ENCODE data around the gene CDH4. TPM values are rescaled to one million over a fixed set of nuclear protein-coding genes. Genes with fewer than 3 reads are reported as not detected.

Gene CDH4
- total and polyA plus RNA-seq, 2 of the 4 experiments (the other 2 are of a cell fraction), result 1.6 to 3.5 TPM

GRCh38 chr20:61493798-61494305 is 241.8 kb downstream of the CDH4 start:
- no peak overlapping the region for H4K8ac ChIP-seq (ENCODE audit: low read depth in 2 of 2, low read length in 2 of 2)
- ATAC-seq (ENCODE audit: low read depth) (no peak), DNase-seq (no peak)
- WGBS, 2 experiments (ENCODE audit: extremely low coverage in 2 of 2, insufficient read length in 1 of 2), result 85% methylated on average over 4 of the region's 10 CpGs; no CpG with 5 or more reads in 1 of the 2 experiments
- H3K14ac ChIP-seq (replicated peaks; ENCODE audit: low read depth, low read length), result no peak overlapping the region
- no peak for TF ChIP-seq SMC3 (IDR thresholded peaks at IDR 0.05; ENCODE audit: low read depth, low read length)
- no peak for TF ChIP-seq FOS (IDR thresholded peaks at IDR 0.05; ENCODE audit: low read depth, low read length)
- TF ChIP-seq BHLHE40 (IDR thresholded peaks at IDR 0.05; ENCODE audit: low read depth, low read length), result no peak
- TF ChIP-seq CTCF (conservative IDR thresholded peaks at IDR 0.05; ENCODE audit: low read depth, low read length), result no peak
- TF ChIP-seq NFE2L2 (IDR thresholded peaks at IDR 0.05; ENCODE audit: low read depth, low read length), result no peak
- TF ChIP-seq MAZ (IDR thresholded peaks at IDR 0.05; ENCODE audit: borderline replicate concordance, low read depth, low read length), result no peak
- no peak for TF ChIP-seq RAD21 (IDR thresholded peaks at IDR 0.05; ENCODE audit: low read length)
- no peak for TF ChIP-seq ELK1 (IDR thresholded peaks at IDR 0.05; ENCODE audit: borderline replicate concordance, low read depth, low read length)
- no peak for TF ChIP-seq CHD1 (IDR thresholded peaks at IDR 0.05; ENCODE audit: low read depth, low read length)
- TF ChIP-seq MXI1 (IDR thresholded peaks at IDR 0.05; ENCODE audit: borderline replicate concordance, low read depth, low read length), result no peak
- no peak for TF ChIP-seq MAFK (IDR thresholded peaks at IDR 0.05; ENCODE audit: low read depth, low read length)
- TF ChIP-seq RCOR1 (IDR thresholded peaks at IDR 0.05; ENCODE audit: insufficient replicate concordance, low read length), result no peak
- no peak for TF ChIP-seq USF2 (IDR thresholded peaks at IDR 0.05; ENCODE audit: low read depth, low read length)
- no peak for TF ChIP-seq CEBPB (IDR thresholded peaks at IDR 0.05; ENCODE audit: low read depth, low read length)
- TF ChIP-seq RFX5 (IDR thresholded peaks at IDR 0.05; ENCODE audit: low read depth, low read length), result no peak
- TF ChIP-seq POLR2A (IDR thresholded peaks at IDR 0.05; ENCODE audit: low read depth, low read length), result no peak
- H3K27me3 ChIP-seq (ENCODE audit: control insufficient read depth, insufficient read depth, low read length), result no peaks in the 10 kb centered on the region
- no peak overlapping the region for H4K5ac ChIP-seq (ENCODE audit: low read depth, low read length)
- H2AK9ac ChIP-seq (replicated peaks; ENCODE audit: low read depth, low read length, poor library complexity), result no peak overlapping the region
- H4K20me1 ChIP-seq (ENCODE audit: insufficient read depth, low read length), result no peaks in the 10 kb centered on the region
- H3K18ac ChIP-seq (ENCODE audit: low read depth, low read length), result no peak overlapping the region
- H3K79me1 ChIP-seq (ENCODE audit: low read depth in 1 of 2, low read length in 2 of 2), result no peaks in the 10 kb centered on the region; a peak in 1 of 4 replicates
- no peak overlapping the region for H2BK5ac ChIP-seq (ENCODE audit: low read depth, low read length, poor library complexity, severe bottlenecking)
- in situ Hi-C loops (cut with MboI; ENCODE audit: low sequenced_read_pairs), result no loop called here
- H3K4me3 ChIP-seq (ENCODE audit: insufficient read depth, low read depth, low read length), result no peak overlapping the region
- no peaks in the 10 kb centered on the region for H3K9me1 ChIP-seq (ENCODE audit: insufficient read depth, low read length)
- no peak overlapping the region for H3K56ac ChIP-seq (ENCODE audit: extremely low read depth, insufficient read depth, low read length)
- no peaks in the 10 kb centered on the region for H3K4me1 ChIP-seq (ENCODE audit: control insufficient read depth, insufficient read depth, low read length)
- H3K4me2 ChIP-seq (ENCODE audit: low read depth, low read length), result no peak overlapping the region
- H3K36me3 ChIP-seq (ENCODE audit: control insufficient read depth, insufficient read depth, low read length), result no peaks in the 10 kb centered on the region
- 0 out of 2 replicates have a peak, but pooled peaks cover 1% of the 10 kb centered on the region for H3K9me3 ChIP-seq (ENCODE audit: control insufficient read depth, insufficient read depth, low read length)
- H3K27ac ChIP-seq (ENCODE audit: insufficient read depth, low read length), result no peak overlapping the region
- no peak overlapping the region for H3K23ac ChIP-seq (ENCODE audit: low read depth, low read length)
- H3K4ac ChIP-seq (ENCODE audit: low read depth, low read length), result no peak overlapping the region
- no peak overlapping the region for H4K91ac ChIP-seq (ENCODE audit: insufficient read depth, low read depth, low read length)
- H2AFZ ChIP-seq (replicated peaks; ENCODE audit: low read length, poor library complexity), result no peak overlapping the region
- ChIA-PET POLR2A (ENCODE audit: unreplicated experiment) (no interaction called here), CTCF (no interaction called here)
- no peak overlapping the region for H3K9ac ChIP-seq (ENCODE audit: low read depth, low read length)
- H2BK15ac ChIP-seq (ENCODE audit: low read depth, low read length), result no peak overlapping the region
- intact Hi-C loops (cut with micrococcal nuclease), result no loop called here
- H2BK120ac ChIP-seq (ENCODE audit: low read depth, low read length), result no peak overlapping the region
- dilution Hi-C loops (cut with HindIII; ENCODE audit: low sequenced_read_pairs, unreplicated experiment), result no loop called here
- H2AK5ac ChIP-seq (ENCODE audit: low read depth, low read length), result no peak overlapping the region
- no TSS peak for BruUV-seq (replicated peaks)
- no peak overlapping the region for H2BK20ac ChIP-seq (ENCODE audit: low read depth, low read length)

Data from IMR-90 (cell line).